ENCODE measurements around the gene CLK3.

GRCh38 chr15:74580538-74581350, 34.9 kb upstream of the CLK3 start:
- TF ChIP-seq, protein P1, sequence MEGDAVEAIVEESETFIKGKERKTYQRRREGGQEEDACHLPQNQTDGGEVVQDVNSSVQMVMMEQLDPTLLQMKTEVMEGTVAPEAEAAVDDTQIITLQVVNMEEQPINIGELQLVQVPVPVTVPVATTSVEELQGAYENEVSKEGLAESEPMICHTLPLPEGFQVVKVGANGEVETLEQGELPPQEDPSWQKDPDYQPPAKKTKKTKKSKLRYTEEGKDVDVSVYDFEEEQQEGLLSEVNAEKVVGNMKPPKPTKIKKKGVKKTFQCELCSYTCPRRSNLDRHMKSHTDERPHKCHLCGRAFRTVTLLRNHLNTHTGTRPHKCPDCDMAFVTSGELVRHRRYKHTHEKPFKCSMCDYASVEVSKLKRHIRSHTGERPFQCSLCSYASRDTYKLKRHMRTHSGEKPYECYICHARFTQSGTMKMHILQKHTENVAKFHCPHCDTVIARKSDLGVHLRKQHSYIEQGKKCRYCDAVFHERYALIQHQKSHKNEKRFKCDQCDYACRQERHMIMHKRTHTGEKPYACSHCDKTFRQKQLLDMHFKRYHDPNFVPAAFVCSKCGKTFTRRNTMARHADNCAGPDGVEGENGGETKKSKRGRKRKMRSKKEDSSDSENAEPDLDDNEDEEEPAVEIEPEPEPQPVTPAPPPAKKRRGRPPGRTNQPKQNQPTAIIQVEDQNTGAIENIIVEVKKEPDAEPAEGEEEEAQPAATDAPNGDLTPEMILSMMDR (IDR thresholded peaks at IDR 0.05; ENCODE audit: low read length) = no peak
- no peak for TF ChIP-seq EZH2 (optimal IDR thresholded peaks at IDR 0.05; ENCODE audit: low read depth, low read length)
